HCT116 (cell line): ENCODE results near the gene COPS6.

ENCODE experiments used
- EZH2 ChIP-seq: fragments of 200-600 bp; sonication (generic); IDR thresholded peaks from 2 replicates; pipeline ENCODE4 v1.6.1; 2017; ENCODE audit warnings: antibody characterized with exemption, mixed run types
- POLR2A ChIP-seq: IDR thresholded peaks from 2 replicates; pipeline ENCODE4 v1.7.0; 2011; ENCODE audit warnings: borderline replicate concordance; ENCODE audit not compliant: insufficient read depth, insufficient read length; ENCODE audit errors: extremely low read depth
- SRF ChIP-seq: IDR thresholded peaks from 2 replicates; pipeline ENCODE4 v1.6.1; 2012; ENCODE audit warnings: low read depth
- TF ChIP-seq, protein P1 (sequence below): IDR thresholded peaks from 2 replicates; pipeline ENCODE4 v1.6.1; 2012; ENCODE audit warnings: low read depth
- TF ChIP-seq, protein P2 (sequence below), 3 experiments: fragments of 200-600 bp in 1 of 3; sonication (generic) in 1 of 3; IDR thresholded peaks in 2 of 3; conservative IDR thresholded peaks in 1 of 3; 2 replicates each; pipeline ENCODE4 v1.5.1; 2012 to 2017; ENCODE audit warnings: low read depth in 2 of 3, low read length in 2 of 3, antibody characterized with exemption in 1 of 3, borderline replicate concordance in 1 of 3, control low read depth in 1 of 3, mild to moderate bottlenecking in 1 of 3, mixed read lengths in 1 of 3, mixed run types in 1 of 3, moderate library complexity in 1 of 3; ENCODE audit not compliant: insufficient read depth in 1 of 3
- TF ChIP-seq, protein P3 (sequence below): IDR thresholded peaks from 2 replicates; pipeline ENCODE4 v1.6.1; 2012
- TF ChIP-seq, protein P4 (sequence below): IDR thresholded peaks from 2 replicates; pipeline ENCODE4 v1.6.1; 2011; ENCODE audit warnings: mild to moderate bottlenecking, low read length, moderate library complexity; ENCODE audit not compliant: insufficient replicate concordance; ENCODE audit errors: extremely low read depth

DNA sequence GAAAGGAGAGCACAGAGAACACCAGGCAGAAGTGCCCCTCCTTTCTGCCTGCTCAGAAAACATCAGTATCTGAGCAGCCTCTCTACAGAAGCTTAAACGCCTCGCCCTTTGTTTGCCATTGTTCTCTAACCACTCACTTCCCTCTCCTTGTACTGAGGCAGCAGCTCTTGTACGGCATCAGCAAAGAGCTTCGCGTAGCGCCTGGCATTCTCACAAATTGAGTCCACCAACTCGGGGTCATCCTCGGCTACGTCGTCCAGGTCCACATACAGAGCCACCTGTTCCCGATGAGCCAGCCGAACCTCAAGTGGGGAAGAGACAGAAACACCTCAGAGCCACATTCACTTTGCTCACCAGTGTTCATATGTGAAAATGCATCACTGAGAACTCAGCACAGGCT is 10.7 kb downstream of the COPS6 start:
- TF ChIP-seq EZH2, result no peak
- no peak for TF ChIP-seq SRF
- TF ChIP-seq, protein P1, sequence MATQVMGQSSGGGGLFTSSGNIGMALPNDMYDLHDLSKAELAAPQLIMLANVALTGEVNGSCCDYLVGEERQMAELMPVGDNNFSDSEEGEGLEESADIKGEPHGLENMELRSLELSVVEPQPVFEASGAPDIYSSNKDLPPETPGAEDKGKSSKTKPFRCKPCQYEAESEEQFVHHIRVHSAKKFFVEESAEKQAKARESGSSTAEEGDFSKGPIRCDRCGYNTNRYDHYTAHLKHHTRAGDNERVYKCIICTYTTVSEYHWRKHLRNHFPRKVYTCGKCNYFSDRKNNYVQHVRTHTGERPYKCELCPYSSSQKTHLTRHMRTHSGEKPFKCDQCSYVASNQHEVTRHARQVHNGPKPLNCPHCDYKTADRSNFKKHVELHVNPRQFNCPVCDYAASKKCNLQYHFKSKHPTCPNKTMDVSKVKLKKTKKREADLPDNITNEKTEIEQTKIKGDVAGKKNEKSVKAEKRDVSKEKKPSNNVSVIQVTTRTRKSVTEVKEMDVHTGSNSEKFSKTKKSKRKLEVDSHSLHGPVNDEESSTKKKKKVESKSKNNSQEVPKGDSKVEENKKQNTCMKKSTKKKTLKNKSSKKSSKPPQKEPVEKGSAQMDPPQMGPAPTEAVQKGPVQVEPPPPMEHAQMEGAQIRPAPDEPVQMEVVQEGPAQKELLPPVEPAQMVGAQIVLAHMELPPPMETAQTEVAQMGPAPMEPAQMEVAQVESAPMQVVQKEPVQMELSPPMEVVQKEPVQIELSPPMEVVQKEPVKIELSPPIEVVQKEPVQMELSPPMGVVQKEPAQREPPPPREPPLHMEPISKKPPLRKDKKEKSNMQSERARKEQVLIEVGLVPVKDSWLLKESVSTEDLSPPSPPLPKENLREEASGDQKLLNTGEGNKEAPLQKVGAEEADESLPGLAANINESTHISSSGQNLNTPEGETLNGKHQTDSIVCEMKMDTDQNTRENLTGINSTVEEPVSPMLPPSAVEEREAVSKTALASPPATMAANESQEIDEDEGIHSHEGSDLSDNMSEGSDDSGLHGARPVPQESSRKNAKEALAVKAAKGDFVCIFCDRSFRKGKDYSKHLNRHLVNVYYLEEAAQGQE, result no peak
- TF ChIP-seq POLR2A, result no peak
- TF ChIP-seq, protein P2, sequence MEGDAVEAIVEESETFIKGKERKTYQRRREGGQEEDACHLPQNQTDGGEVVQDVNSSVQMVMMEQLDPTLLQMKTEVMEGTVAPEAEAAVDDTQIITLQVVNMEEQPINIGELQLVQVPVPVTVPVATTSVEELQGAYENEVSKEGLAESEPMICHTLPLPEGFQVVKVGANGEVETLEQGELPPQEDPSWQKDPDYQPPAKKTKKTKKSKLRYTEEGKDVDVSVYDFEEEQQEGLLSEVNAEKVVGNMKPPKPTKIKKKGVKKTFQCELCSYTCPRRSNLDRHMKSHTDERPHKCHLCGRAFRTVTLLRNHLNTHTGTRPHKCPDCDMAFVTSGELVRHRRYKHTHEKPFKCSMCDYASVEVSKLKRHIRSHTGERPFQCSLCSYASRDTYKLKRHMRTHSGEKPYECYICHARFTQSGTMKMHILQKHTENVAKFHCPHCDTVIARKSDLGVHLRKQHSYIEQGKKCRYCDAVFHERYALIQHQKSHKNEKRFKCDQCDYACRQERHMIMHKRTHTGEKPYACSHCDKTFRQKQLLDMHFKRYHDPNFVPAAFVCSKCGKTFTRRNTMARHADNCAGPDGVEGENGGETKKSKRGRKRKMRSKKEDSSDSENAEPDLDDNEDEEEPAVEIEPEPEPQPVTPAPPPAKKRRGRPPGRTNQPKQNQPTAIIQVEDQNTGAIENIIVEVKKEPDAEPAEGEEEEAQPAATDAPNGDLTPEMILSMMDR (IDR thresholded peaks at IDR 0.05 in 2 of 3, conservative IDR thresholded peaks at IDR 0.05 in 1 of 3; ENCODE audit: borderline replicate concordance in 1 of 3, insufficient read depth in 1 of 3, low read depth in 2 of 3, low read length in 2 of 3), result no peak
- TF ChIP-seq, protein P3, sequence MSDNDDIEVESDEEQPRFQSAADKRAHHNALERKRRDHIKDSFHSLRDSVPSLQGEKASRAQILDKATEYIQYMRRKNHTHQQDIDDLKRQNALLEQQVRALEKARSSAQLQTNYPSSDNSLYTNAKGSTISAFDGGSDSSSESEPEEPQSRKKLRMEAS, result no peak
- TF ChIP-seq, protein P4, sequence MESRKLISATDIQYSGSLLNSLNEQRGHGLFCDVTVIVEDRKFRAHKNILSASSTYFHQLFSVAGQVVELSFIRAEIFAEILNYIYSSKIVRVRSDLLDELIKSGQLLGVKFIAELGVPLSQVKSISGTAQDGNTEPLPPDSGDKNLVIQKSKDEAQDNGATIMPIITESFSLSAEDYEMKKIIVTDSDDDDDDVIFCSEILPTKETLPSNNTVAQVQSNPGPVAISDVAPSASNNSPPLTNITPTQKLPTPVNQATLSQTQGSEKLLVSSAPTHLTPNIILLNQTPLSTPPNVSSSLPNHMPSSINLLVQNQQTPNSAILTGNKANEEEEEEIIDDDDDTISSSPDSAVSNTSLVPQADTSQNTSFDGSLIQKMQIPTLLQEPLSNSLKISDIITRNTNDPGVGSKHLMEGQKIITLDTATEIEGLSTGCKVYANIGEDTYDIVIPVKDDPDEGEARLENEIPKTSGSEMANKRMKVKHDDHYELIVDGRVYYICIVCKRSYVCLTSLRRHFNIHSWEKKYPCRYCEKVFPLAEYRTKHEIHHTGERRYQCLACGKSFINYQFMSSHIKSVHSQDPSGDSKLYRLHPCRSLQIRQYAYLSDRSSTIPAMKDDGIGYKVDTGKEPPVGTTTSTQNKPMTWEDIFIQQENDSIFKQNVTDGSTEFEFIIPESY, result no peak
